ENCODE results near the gene S1PR3.

S1PR3 gene

DNA sequence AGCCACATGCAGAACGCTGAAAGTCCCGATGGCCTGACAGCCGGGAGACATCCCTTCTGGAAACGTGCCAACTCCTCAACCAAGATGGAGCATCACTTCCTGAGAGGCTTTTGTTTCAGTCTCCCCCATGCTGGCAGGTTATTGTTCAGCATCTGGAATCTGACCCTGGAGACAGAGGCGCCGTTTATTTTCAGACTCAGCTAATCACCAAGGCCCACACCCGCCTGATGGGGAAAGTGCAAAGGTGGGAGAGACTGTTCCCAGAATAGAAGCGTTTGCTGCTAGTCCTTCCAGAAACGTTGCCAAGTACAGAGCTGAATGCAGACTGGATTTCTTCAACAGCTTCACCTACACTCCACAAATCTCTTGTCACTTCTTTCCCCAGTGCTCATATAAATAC is 41.8 kb upstream of the S1PR3 start:
- H3K4me1 ChIP-seq: peaks cover 18% of the 10 kb centered on the region

GRCh38 chr9:88949961-88950340 is 41.3 kb upstream of the S1PR3 start:
- H3K36me3 ChIP-seq: no peaks in the 10 kb centered on the region

More for the DNA sequence above, 41.8 kb upstream of the S1PR3 start:
- Histone ChIP-seq H3K4me3 (ENCODE audit: low read depth, low read length) (no peak overlapping the region), H3K36me3 (no peaks in the 10 kb centered on the region), H3K27me3 (no peaks in the 10 kb centered on the region), H3K9me3 (no peaks in the 10 kb centered on the region)
- TF ChIP-seq, protein P1, sequence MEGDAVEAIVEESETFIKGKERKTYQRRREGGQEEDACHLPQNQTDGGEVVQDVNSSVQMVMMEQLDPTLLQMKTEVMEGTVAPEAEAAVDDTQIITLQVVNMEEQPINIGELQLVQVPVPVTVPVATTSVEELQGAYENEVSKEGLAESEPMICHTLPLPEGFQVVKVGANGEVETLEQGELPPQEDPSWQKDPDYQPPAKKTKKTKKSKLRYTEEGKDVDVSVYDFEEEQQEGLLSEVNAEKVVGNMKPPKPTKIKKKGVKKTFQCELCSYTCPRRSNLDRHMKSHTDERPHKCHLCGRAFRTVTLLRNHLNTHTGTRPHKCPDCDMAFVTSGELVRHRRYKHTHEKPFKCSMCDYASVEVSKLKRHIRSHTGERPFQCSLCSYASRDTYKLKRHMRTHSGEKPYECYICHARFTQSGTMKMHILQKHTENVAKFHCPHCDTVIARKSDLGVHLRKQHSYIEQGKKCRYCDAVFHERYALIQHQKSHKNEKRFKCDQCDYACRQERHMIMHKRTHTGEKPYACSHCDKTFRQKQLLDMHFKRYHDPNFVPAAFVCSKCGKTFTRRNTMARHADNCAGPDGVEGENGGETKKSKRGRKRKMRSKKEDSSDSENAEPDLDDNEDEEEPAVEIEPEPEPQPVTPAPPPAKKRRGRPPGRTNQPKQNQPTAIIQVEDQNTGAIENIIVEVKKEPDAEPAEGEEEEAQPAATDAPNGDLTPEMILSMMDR (IDR thresholded peaks at IDR 0.05; ENCODE audit: low read depth, low read length): no peak
- peak; percentile 32 for DNase-seq

DNA sequence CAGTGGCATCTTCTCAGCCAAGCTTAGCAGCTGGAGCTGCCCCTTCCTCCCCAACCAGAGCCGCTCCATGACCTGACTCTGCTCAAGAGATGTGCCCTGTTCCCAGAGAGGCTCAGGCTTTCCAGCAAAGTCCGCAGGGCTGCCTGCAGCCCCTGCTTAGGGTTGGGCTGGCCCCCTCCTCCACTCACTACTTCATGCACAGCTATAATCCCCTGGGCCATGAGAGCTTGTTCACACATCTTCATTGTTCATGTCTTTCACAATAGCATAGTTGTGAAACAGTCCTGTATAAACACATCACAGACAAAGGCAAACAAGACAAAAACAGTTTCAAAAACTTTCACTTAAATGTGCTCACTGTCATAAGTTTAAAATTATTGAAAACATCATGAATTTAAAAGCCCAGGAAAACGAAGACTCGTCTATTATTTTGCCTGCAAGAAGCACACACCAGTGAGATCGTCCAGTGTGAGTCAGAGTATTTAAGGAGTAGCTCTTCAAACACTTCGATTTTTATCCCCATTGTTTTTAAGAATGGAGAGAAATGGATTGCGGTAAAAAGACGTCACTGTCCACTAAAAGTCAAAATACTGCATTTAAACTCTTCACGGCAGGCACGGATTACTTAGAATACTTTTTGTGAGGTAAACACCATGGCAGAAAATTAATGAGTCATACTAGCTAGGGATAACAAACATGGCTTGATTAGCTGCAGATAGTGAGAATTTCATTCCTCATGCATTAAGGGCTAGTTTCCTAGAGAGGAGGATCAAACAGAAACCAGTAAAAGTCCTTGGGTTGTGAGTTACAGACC is 40.7 kb upstream of the S1PR3 start:
- peaks cover 18% of the 10 kb centered on the region for H3K4me1 ChIP-seq

More at GRCh38 chr9:88949961-88950340, 41.3 kb upstream of the S1PR3 start:
- H3K27me3 ChIP-seq: no peaks in the 10 kb centered on the region
- H3K9me3 ChIP-seq: no peaks in the 10 kb centered on the region
- no peak overlapping the region for H3K4me3 ChIP-seq (ENCODE audit: low read depth, low read length)
- no peak for DNase-seq
- TF ChIP-seq, protein P1 (IDR thresholded peaks at IDR 0.05; ENCODE audit: low read depth, low read length): no peak
- H3K4me1 ChIP-seq: peaks cover 18% of the 10 kb centered on the region

GRCh38 chr9:88951155-88951542 is 40.1 kb upstream of the S1PR3 start:
- TF ChIP-seq, protein P1 (IDR thresholded peaks at IDR 0.05; ENCODE audit: low read depth, low read length): no peak
- H3K36me3 ChIP-seq: no peaks in the 10 kb centered on the region
- no peak overlapping the region for H3K4me3 ChIP-seq (ENCODE audit: low read depth, low read length)
- H3K27me3 ChIP-seq: no peaks in the 10 kb centered on the region
- no peaks in the 10 kb centered on the region for H3K9me3 ChIP-seq
- peaks cover 18% of the 10 kb centered on the region for H3K4me1 ChIP-seq
- no peak for DNase-seq

More for the DNA sequence above, 40.7 kb upstream of the S1PR3 start:
- no peaks in the 10 kb centered on the region for H3K27me3 ChIP-seq
- no peaks in the 10 kb centered on the region for H3K9me3 ChIP-seq
- no peak overlapping the region for H3K4me3 ChIP-seq (ENCODE audit: low read depth, low read length)
- TF ChIP-seq, protein P1 (IDR thresholded peaks at IDR 0.05; ENCODE audit: low read depth, low read length): no peak
- DNase-seq: no peak
- H3K36me3 ChIP-seq: no peaks in the 10 kb centered on the region

- Histone ChIP-seq H3K27me3 (no peaks in the 10 kb centered on the region), H3K9me3 (no peaks in the 10 kb centered on the region), H3K4me3 (ENCODE audit: low read depth, low read length) (no peak overlapping the region), H3K4me1 (peaks cover 18% of the 10 kb centered on the region), H3K36me3 (no peaks in the 10 kb centered on the region)
- DNase-seq: no peak
- TF ChIP-seq, protein P1 (IDR thresholded peaks at IDR 0.05; ENCODE audit: low read depth, low read length): no peak
These were observed 39.1 kb upstream of the S1PR3 start for GRCh38 chr9:88952086-88952615.

DNA sequence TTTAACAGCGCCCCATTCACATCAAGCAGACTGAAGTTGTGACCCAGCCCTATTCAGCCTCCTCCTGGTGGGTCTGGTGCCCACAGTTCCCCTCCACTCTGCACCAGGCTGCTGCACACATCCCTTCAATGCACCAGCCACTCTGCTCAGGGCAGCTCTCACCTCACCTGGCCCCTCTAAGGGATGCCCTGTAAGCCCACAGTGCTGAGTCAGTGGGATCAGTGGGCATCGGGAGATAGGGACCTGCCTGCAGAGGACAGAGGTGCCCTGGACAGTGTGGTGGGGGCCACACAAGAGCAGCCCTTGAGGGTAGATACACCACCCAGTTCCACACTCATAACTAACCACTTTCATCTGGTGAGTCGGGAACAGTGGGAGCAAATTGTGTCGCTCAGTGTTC is 38.3 kb upstream of the S1PR3 start:
- Histone ChIP-seq H3K4me1 (peaks cover 18% of the 10 kb centered on the region), H3K9me3 (no peaks in the 10 kb centered on the region), H3K4me3 (ENCODE audit: low read depth, low read length) (no peak overlapping the region), H3K36me3 (no peaks in the 10 kb centered on the region), H3K27me3 (no peaks in the 10 kb centered on the region)
- DNase-seq: no peak
- TF ChIP-seq, protein P1 (IDR thresholded peaks at IDR 0.05; ENCODE audit: low read depth, low read length): no peak

Measured in BE2C (cell line).